ENCODE results near the gene PTPRCAP.
A peak's percentile ranks its signal among the peaks of the same experiment; 100 is the strongest.
"Not testable (repeated sequence)": the region's sequence is repeated elsewhere in the genome, so short reads cannot be mapped to it uniquely, and the experiment has no call there.

PTPRCAP gene

GRCh38 chr11:67428052-67429001 lies 9.2 kb downstream of the PTPRCAP start, which contains the start of gene RPS6KB2:
RPS6KB2 (plus strand) TSS chr11:67428494; CDS start chr11:67428546, 52 bp downstream.
- peak; percentile 98 to 99 for DNase-seq (ENCODE audit: extremely low read depth in 1 of 2, low read depth in 1 of 2)

DNA sequence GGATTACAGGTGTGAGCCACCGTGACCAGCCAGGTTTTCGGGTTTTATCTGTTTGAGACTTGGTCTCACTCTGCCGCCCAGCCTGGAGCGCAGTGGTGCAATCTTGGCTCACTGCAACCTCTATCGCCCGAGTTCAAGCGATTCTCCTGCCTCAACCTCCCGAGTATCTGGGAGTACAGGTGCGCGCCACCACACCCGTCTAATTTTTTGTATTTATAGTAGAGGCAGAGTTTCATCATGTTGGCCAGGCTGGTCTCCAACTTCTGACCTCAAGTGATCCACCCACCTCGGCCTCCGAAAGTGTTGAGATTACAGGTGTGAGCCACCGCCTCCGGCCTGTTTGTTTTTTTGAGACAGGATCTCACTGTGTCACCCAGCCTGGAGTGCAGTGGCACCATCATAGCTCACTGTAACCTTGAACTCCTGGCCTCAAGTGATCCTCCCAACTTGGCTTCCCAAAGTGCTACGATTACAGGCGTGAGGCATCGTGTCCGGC lies 10.1 kb downstream of the PTPRCAP start:
- not testable (repeated sequence) for DNase-seq (ENCODE audit: extremely low read depth in 1 of 2, low read depth in 1 of 2)

GRCh38 chr11:67423891-67424613 lies 13.4 kb downstream of the PTPRCAP start:
- no peak for DNase-seq (ENCODE audit: extremely low read depth in 1 of 2, low read depth in 1 of 2)

DNA sequence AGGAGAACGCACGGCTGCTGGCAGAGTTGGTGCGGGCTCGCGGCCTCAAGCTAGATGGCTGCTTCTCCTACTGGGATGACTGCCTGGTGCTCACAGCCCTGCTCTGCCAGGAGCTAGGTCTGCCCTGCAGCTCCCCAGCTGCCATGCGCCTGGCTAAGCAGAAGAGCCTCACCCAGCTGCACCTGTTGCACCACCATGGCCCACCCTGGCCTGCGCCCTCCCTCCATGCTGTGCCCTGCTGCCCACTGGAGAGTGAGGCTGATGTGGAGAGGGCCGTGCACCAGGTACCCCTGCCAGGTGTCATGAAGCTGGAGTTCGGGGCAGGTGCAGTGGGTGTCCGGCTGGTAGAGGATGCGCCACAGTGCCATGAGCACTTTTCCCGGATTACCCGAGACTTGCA lies 14.0 kb downstream of the PTPRCAP start:
- no peak for DNase-seq (ENCODE audit: extremely low read depth in 1 of 2, low read depth in 1 of 2)

- DNase-seq (ENCODE audit: extremely low read depth in 1 of 2, low read depth in 1 of 2): no peak
These were observed 14.6 kb downstream of the PTPRCAP start for GRCh38 chr11:67422891-67423290.

- no peak for DNase-seq (ENCODE audit: extremely low read depth in 1 of 2, low read depth in 1 of 2)
These were observed 16.0 kb downstream of the PTPRCAP start for GRCh38 chr11:67421430-67422031.

- peak; percentile 96 to 100 for DNase-seq (ENCODE audit: extremely low read depth in 1 of 2, low read depth in 1 of 2)
These were observed 16.6 kb downstream of the PTPRCAP start for GRCh38 chr11:67420646-67421429.

DNA sequence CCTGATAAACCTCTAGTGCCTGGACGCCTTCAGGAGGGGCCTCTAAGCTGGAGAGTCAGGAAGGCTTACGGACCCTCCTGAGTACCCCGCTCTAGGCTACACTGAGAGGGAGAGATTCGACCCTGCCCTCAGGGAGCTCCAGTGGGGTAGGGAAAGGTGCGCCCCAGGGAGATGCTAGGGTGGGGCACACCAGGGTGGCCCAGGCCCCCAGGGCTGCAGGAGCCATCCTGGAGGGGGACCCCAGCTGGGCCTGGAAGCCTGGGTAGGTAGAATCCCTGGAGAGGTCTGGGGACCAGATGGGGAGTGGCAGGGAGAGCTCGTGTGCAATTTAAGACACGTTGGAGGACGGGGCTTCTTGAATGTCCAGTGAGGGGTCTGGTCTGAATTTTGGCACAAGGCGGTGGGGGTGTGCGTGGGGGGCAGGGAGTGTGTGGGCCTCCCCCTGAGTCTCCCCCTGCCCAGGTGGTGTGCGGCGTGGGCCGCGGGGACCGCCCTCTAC lies 17.3 kb downstream of the PTPRCAP start:
- DNase-seq (ENCODE audit: extremely low read depth in 1 of 2, low read depth in 1 of 2): no peak

GRCh38 chr11:67419325-67420049 lies 18.0 kb downstream of the PTPRCAP start:
- no peak for DNase-seq (ENCODE audit: extremely low read depth in 1 of 2, low read depth in 1 of 2)

DNA sequence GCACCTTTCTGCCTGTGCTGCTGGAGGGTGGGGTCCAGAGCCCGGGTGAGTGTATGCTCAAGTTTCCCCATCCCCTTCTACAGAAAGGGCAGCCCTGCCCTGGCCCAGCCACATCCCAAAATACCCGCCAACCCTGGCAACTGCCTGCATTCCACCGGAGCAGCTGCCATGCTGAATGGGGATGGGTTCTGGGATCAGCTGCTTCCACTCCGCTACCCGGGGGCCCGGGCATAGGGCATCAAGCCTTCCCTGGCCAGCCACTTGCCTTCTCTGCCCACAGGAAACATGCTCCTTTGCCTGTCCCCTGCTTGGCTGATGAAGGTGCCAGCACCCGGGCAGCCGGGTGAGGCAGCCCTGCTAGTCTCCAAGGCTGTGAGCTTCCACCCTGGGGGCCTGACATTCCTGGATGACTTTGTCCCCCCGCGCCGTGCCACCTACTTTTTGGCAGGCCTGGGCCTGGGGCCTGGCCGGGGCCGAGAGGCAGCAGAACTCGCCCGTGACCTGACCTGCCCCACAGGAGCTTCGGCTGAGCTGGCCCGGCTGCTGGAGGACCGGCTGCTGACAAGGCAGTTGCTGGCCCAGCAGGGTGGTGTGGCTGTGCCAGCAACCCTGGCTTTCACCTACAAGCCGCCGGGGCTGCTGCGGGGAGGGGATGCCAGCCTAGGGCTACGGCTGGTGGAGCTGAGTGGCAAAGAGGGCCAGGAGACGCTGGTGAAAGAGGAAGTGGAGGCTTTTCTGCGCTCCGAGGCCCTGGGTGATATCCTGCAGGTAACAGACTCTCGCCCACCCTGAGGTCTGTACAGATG lies 18.8 kb downstream of the PTPRCAP start:
- DNase-seq (ENCODE audit: extremely low read depth in 1 of 2, low read depth in 1 of 2): no peak

DNA sequence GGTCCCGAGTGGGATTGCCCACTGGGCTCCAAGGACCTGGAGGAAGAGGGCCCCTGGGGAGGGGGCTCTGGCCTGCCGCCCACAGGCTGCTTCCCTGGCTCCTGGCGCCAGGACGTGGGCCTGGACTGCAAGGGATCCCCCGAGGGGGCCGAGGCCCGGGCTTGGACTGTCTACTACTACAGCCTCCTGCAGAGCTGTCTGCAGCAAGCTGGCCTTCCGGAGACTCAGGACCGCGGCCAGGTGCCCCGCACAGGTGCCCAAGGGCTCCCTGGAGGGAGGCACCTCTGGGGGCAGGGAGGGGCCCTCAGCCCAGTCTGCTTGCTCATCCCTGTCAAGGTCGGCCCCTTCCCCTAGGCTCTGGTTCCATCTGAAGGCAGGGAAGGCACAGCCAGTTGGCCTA lies 20.1 kb downstream of the PTPRCAP start:
- DNase-seq (ENCODE audit: extremely low read depth in 1 of 2, low read depth in 1 of 2): no peak

DNA sequence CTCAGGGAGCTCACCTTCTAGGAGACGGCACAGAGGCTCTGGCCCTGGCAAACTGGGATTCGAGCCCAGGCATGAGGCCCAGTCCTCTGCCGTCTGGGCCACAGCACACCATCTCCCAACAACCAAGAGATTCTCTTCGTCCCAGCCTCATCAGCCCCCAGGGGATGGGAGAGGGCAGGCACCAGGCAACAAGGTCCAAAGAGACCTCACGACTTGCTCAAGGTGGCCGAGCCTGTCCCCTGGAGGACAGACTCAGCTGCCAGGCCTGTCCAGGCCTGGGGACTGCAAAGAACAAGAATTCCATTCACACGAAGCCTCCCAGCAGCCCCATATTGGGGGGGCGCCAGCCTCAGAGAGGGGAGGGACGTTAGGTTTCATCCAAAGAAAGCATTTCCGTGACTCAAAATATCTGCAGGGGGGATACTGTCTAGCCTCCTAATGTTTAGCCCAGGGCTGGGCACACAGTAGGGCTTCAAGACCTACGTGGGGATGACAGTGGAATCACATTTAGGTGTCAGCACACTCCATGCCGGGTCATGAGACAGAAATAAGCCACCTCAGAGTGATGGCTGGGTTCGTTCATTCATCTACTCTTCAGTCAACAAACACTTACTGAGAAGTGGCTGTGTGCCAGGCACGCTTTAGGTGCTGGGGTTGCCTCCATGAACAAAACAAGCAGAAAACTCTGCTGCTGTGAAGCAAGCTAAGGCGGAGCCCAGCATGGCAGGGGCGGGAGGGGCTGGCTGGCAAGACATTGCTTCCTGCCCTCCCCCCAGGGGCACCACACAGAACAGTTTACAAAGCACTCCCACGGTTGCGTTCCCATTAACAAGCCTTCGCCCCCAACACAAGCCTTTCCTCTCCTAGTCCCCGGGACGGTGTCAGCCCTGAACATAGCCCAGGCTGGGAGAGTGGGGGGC lies 20.8 kb downstream of the PTPRCAP start:
- DNase-seq (ENCODE audit: extremely low read depth in 1 of 2, low read depth in 1 of 2): peak; percentile 61 to 63

DNA sequence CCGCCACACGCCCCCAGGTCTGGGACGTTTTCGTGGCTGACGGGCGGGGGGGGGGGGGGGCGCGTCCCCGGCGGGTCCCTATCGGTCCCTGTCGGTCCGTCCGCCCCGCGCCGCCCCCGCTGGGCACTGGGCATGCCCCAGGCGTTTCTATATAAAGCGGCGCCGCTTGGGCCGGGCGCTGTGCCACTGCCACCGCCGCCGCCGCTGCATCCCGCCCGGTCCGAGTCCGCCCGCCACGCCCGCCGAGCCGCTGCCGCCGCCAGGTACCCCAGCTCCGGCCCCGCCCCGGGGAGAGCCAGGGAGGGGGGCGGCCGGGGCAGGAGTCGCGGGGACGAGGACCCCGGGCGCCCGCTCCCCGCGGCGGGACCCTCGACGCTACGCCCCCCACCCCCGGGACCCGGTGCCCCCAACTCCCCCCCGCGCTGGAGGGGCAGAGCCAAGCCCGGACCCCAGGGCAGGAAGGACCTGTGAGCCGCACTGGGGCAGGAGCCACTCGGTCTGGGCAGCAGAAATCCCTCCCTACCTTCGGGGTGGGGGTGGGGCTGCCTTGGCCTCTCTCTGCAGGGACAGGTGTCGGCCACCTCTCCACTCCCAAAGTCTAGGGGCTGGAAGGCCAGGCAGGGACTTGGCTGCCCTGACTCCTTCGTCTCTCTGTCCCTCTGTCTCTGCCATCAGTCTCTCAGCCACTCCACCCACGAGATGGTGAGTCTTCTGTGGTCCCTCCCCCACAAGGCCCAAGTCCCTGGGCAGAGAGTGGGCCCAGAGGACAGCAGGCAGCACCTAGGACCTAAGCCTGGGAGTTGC lies 21.8 kb downstream of the PTPRCAP start, which contains the start of gene CARNS1:
CARNS1 (plus strand) TSS at position 178 of the 804 bp plus-strand sequence; CDS start at position 700, 522 bp downstream.
- DNase-seq (ENCODE audit: extremely low read depth in 1 of 2, low read depth in 1 of 2): no peak

GRCh38 chr11:67413266-67413849 lies 24.1 kb downstream of the PTPRCAP start:
- no peak for DNase-seq (ENCODE audit: extremely low read depth in 1 of 2, low read depth in 1 of 2)

- DNase-seq (ENCODE audit: extremely low read depth in 1 of 2, low read depth in 1 of 2): no peak
These were observed 24.8 kb downstream of the PTPRCAP start for GRCh38 chr11:67412495-67413179.

- no peak for DNase-seq (ENCODE audit: extremely low read depth in 1 of 2, low read depth in 1 of 2)
These were observed 25.7 kb downstream of the PTPRCAP start for GRCh38 chr11:67411785-67412152.

Data from activated CD8-positive, alpha-beta memory T cell treated with anti-CD3 and anti-CD28 coated beads for 1 hour (primary cell).